ENCODE data around the gene HIPK4.

HIPK4 gene

DNA sequence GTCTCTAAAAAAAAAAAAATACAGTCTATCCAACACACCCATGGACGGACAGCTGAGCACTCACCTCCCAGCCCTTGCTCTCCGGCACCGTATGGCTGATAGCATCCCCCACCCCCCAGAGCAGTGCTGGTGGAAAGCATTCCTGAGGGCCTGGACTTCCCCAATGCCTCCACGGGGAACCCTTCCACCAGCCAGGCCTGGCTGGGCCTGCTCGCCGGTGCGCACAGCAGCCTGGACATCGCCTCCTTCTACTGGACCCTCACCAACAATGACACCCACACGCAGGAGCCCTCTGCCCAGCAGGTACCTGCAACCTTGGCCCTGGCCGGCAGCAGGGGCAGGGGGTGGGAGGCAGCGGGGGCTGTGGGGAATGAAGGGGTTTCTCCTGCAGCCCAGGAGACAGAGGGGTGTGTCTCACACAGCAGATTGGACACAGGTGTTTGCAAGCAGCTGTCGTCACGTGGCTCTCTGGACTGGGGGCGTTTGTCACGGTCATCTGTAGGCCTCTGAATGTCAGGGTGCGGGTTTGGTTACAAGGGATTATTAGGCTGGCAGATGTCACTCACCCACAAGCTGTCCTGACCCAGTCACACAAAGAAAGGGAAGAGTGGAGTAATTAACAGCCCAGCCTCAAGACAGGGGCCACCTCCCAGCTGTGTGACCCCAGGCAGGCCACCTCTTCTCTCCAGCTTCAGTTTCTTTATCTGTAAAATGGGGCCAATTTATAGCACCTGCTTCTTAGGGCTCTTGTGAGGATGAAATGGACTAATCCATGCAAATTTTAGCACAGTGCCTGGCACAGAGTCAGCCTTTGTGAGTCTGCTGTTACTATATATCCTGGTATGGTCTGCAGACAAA, 22.2 kb downstream of the HIPK4 start:
- no peak for DNase-seq

DNA sequence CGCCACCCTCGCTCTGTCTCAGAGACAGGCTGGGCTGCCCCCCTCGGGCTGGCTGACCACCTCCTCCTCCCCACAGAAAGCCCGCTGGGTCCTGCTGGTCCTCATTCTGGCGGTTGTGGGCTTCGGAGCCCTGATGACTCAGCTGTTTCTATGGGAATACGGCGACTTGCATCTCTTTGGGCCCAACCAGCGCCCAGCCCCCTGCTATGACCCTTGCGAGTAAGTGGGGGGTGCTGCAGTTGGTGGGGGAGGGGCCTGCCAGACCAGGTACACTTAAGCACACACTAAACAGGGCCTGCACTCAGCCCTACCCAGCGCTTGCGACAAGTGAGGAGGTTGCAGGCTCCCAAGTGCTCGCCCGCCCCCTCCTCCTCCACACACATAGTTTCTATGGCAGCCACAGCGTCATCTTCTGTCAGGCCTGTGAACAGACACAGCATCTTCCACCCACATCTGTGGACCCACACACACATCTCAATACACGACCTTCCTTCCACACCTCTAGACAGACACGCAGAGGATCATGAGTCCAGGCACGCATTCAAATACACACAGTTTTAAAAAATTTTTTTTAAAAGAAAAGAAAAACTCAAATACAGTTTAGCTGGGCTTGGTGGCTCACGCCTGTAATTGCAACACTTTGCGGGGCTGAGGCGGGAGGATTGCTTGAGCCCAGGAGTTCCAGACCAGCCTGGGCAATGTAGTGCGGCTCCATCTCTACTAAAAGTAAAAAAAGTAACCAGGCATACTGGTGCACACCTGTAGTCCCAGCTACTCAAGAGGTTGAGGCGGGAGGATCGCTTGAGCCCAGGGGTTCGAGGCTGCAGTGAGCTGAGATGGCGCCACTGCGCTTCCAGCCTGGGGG, 23.1 kb downstream of the HIPK4 start:
- DNase-seq, result peak in 29 of 56 donors; percentile 12 to 68 (median 39)

DNA sequence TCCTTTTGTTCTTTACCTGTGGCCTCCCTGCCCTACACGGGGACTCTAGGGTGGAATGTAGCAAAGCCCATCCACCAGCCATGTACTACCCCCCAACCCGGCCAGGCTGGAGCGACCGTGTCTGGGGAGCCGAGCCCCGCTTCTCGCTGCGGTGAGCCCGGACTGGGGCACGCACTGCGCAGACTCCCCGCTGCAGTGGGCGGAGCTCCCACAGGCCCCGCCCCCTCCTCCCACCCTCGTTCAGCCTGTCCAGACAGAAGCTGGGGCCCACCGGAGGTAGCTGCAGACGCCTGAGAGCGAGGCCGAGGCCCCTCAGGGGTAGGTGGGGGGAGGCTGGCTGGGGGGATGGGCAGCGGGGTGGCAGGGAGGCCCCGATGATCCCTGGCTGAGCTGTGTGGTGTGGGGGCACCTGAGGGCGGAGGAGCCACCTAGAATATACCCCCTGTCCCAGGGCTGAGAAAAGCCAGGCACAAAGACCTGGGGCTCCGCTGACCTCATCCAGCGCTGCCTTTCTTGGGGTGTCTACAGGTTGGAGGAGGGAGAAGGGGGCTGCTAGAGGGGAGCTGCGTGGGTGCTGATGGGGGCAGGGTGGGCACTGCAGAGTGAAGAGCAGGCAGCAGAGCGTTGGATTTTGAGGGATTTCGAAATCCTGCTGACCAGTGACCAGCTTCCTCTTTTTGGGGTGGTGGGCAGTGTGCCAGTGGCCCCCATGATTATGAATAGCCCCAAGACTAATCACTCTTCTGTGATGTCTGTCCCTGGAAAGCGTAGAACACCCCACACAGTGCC, 24.2 kb downstream of the HIPK4 start:
- peak in 50 of 56 donors; percentile 18 to 83 (median 62) for DNase-seq

GRCh38 chr19:40365010-40365409, 25.0 kb downstream of the HIPK4 start:
- no peak for DNase-seq

DNA sequence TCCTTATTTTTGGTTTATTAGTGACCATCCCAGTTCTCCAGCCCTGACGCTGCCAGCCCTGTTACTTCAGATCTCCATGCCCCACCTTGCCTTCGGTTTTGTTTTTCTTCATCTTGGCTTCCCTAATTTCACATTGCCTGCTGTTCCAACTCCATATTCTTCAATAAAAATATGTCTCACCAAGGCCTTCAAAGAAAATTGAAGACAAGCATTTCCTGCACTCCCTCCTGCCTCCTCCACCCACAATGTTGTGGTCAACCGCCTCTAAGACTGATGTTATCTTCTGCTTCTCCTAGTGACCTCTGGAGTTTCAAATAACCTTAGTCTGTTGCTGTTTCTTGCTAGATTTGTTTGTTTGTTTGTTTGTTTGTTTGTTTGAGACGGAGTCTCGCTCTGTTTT, 26.9 kb downstream of the HIPK4 start:
- no peak for DNase-seq

- DNase-seq, result no peak
Measured at GRCh38 chr19:40362160-40362559, 27.8 kb downstream of the HIPK4 start.

GRCh38 chr19:40360708-40361241, 29.2 kb downstream of the HIPK4 start:
- DNase-seq, result peak in 1 of 56 donors; percentile 15

GRCh38 chr19:40360020-40360707, 29.8 kb downstream of the HIPK4 start:
- DNase-seq, result no peak

DNA sequence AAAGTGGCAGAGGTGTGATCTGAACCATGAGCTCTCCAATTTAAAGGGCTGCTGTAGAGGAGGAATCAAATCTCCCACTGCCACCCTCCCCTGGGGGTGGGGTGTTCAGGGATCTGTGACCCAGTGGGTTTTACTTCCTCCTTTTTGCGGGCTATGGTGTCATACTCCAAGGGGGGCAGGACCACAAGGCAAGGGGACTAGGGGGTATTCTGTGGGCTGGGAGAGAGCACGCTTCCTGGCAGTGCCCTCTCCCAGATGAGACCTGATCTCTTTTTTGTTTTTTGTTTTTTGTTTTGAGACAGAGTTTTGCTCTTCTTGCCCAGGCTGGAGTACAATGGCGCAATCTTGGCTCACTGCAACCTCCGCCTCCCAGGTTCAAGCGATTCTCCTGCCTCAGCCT, 31.2 kb downstream of the HIPK4 start:
- DNase-seq, result peak in 7 of 56 donors; percentile 6 to 30 (median 13)

DNA sequence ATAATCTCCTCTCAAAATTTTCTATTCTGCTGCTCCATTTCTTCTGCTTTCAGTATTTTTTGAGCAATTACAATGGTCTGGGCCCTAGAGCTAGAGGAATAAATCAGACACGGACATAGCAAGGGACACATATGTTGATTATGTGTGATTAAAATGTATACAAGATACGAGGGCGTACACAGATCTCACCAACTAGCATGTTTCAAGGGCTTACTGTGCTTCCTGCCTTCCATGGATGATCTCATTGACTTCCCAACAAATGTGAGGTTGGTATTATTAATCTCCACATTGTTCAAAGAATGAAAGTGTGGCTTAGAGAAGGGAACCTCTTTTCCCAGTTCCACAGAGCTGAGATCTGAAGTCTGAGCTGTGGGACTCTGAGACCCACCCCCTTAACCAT, 32.3 kb downstream of the HIPK4 start:
- DNase-seq, result no peak

- no peak for DNase-seq
Measured at GRCh38 chr19:40356681-40357595, 33.0 kb downstream of the HIPK4 start.

GRCh38 chr19:40355975-40356680, 33.9 kb downstream of the HIPK4 start:
- DNase-seq, result no peak

GRCh38 chr19:40348961-40349507, 40.9 kb downstream of the HIPK4 start:
- DNase-seq, result peak in 6 of 56 donors; percentile 7 to 25 (median 20)

DNA sequence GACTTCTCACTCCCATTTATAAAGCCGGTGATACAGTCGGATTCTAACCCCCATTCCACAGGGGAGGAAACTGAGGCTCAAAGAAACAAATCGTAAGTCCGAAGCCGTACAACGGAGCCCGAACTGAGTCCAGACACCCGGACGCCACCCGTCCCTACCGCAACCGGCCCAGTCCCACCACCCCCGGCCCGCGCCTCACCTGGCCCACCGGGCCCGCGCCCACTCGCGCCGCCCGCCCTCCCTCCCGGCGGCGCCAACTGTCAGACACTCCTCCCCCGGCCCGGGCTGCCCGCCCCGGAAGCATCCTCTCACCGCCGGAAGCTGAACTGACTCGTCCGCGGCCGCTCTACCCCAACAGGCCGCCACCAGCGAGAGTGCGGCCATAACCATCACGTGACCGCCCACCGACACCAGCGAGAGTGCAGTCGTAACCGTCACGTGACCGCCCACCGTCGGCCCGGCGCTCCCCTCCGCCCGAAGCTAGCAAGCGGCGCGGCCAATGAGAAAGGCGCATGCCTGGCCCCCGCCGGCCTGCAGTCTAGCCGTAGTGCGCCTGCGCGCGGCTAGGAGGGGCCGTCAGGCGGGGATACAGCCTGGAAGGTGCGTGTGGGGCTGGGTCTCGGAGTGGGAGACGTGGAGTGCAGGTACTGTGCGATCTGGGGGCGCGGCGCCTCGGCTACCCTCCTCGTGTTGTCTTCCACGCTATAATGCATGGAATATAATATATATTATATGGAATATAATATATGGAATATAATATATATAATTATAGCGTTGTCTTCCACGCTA, 41.7 kb downstream of the HIPK4 start, which contains the start of the genes C19orf47 and PLD3:
TSS of gene C19orf47 (minus strand) at position 273 of the 789 bp plus-strand sequence. CDS start 6,540 bp downstream, outside the sequence.
TSS of gene PLD3 (plus strand) at position 571 of the 789 bp plus-strand sequence. CDS start 17,789 bp downstream, outside the sequence.
- peak; percentile 89 to 100 (median 99) for DNase-seq

GRCh38 chr19:40344422-40344821, 45.6 kb downstream of the HIPK4 start:
- no peak for DNase-seq

DNA sequence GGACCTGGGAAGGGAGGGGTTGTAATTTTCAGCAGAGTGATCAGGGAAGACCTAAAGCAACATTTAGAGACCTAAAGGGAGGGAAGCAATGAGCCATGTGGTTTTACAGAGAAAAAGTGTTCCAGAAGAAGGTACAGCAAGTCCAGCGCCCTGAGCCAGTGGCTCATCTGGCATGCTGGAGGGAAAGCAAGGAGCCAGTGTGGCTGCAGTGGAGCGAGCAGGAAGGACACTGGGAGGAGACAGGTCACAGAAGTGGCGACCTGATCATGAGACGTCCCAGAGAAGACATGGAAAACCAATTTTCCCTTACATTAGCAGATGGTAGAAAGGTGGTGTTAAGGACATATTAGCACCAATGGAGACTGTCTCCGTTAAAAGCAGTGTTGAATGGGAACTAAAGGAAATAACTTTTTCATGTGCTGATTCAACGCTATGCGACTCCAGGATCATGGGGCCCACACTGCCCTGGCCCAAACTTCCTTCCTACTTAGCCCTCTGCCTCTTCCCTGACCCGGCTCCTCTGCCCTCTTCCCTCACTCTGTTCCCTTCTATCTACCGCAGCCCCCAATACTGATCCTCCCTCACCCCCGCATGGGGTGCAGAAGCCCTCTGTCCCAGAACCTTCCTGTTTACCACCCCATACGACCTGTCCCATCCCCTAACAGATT, 47.2 kb downstream of the HIPK4 start:
- DNase-seq, result no peak

All from amygdala (tissue), 56 donors.